Pancreas (tissue), 10 donors: ENCODE results near the gene ASTN1. TPM values are rescaled to one million over a fixed set of nuclear protein-coding genes. Genes with fewer than 3 reads are reported as not detected.

Experiments
- ATAC-seq, 4 donors: fragments of 200-7000 bp; cut with Tn5 transposase; one replicate each; pipeline versions ENCODE4 v1.8.0 to v1.9.1; 2020; ENCODE audit warnings: mild to moderate bottlenecking in 4 of 4, moderate library complexity in 4 of 4
- DNase-seq, 6 donors: peaks; one replicate each; pipeline ENCODE4 v3.0.0-alpha.2; 2020
- FAIRE-seq: peaks from 2 replicates; lab custom pipeline; 2012; peaks lifted over from hg19 to GRCh38; lab: Jason Lieb, UNC
- H3K27ac ChIP-seq, 4 donors: fragments of 200-600 bp; sonication (generic); 1 replicate in 3 of 4; 2 replicates in 1 of 4; pipeline versions ENCODE4 v1.5.0 to v1.8.0; 2020
- H3K27me3 ChIP-seq, 4 donors: fragments of 200-600 bp; one replicate each; pipeline ENCODE4 v1.8.0; 2021
- H3K36me3 ChIP-seq, 3 donors: fragments of 200-600 bp; sonication (generic) in 1 of 3; one replicate each; pipeline versions ENCODE4 v1.5.0 to v1.8.0; 2020 to 2021
- H3K4me1 ChIP-seq, 3 donors: fragments of 200-600 bp; one replicate each; pipeline ENCODE4 v1.8.0; 2021
- H3K4me3 ChIP-seq, 4 donors: fragments of 200-600 bp; sonication (generic) in 2 of 4; one replicate each; pipeline versions ENCODE4 v1.5.0 to v1.8.0; 2020 to 2021
- H3K9me3 ChIP-seq, 4 donors: fragments of 200-600 bp; one replicate each; pipeline ENCODE4 v1.8.0; 2021
- WGBS, 2 donors: extraction: QIAGEN DNeasy Blood & Tissue Kit; methylation state at CpG; one replicate each; pipeline ENCODE4 v1.1.7; 2013; 5-methylcytosine and 5-hydroxymethylcytosine counted together
- intact Hi-C, 3 donors: fragments of 100-400 bp; cut with DNase I; formaldehyde crosslinking; loops; one replicate each; pipeline versions ENCODE4 v1.11.1 to v1.14.2; 2022
- polyA plus RNA-seq, 2 donors: library from polyadenylated mRNA; stranded (reverse); fragments of 200-250 nt; gene quantifications; one replicate each; pipeline ENCODE4 v1.2.3, GENCODE V29; 2013
- total RNA-seq, 6 donors: library from RNA; stranded (reverse); fragmentation: NEBNext Ultra II Directional in 4 of 6; extraction: Animal tissue kit (Norgen Biotek cat#: 25700) in 4 of 6; gene quantifications; one replicate each; pipeline versions ENCODE4 v1.2.1 to v1.2.4, GENCODE V29; 2021 to 2023
- TF ChIP-seq, protein P1 (sequence below), 4 donors: fragments of 200-600 bp; sonication (generic) in 3 of 4; IDR thresholded peaks; one replicate each; pipeline versions ENCODE4 v1.5.0 to v1.8.0; 2021; ENCODE audit warnings: antibody characterized with exemption in 4 of 4
- donor health status: healthy with polysubstance abuse.
- donor health status: DM: no; HTN: no; CAD: no; lungs with moderate emphysema.
- donor health status: DM: no; HTN: no; CAD: no.
- donor health status: control.
- donor health status: control.
- donor health status: Bipolar disorder and iron deficiency.
- donor health status: DM: yes; HTN: yes; CAD: no.
- donor health status: DM: no; HTN: no; CAD: no.
- donor health status: DM: no; HTN: no; CAD: no.
- donor health status: DM: yes; HTN: yes; CAD: no.

The ASTN1 gene
- total and polyA plus RNA-seq, 8 donors = 0.11 to 0.77 (median 0.32) TPM

DNA sequence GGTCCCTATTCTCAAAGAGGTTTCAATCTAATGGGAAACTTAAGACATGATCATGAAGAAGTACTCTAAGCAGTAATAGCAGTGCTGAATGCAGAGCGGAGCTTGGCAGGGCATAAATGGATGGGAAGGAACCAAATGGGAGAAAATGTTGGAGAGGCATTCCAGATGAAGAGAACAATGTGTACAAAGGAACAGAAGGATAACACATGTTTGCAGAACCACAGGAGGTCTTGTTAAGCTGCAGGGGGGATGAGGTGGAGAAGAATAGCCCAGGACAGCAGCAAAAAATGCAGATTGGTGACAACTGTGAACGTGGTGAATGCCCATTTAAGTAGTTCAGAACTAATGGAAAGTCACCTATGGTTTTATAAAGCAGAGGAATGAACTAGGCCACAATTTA, 99.1 kb downstream of the ASTN1 start:
- H3K4me1 ChIP-seq = no peaks in the 10 kb centered on the region
- no peak overlapping the region for H3K4me3 ChIP-seq
- no peaks in the 10 kb centered on the region for H3K36me3 ChIP-seq
- no peaks in the 10 kb centered on the region for H3K27me3 ChIP-seq
- FAIRE-seq (no peak), ATAC-seq (no peak), DNase-seq (no peak)
- no peaks in the 10 kb centered on the region for H3K9me3 ChIP-seq
- TF ChIP-seq, protein P1, sequence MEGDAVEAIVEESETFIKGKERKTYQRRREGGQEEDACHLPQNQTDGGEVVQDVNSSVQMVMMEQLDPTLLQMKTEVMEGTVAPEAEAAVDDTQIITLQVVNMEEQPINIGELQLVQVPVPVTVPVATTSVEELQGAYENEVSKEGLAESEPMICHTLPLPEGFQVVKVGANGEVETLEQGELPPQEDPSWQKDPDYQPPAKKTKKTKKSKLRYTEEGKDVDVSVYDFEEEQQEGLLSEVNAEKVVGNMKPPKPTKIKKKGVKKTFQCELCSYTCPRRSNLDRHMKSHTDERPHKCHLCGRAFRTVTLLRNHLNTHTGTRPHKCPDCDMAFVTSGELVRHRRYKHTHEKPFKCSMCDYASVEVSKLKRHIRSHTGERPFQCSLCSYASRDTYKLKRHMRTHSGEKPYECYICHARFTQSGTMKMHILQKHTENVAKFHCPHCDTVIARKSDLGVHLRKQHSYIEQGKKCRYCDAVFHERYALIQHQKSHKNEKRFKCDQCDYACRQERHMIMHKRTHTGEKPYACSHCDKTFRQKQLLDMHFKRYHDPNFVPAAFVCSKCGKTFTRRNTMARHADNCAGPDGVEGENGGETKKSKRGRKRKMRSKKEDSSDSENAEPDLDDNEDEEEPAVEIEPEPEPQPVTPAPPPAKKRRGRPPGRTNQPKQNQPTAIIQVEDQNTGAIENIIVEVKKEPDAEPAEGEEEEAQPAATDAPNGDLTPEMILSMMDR (IDR thresholded peaks at IDR 0.05) = no peak
- 46 to 55% methylated on average over 2 of the region's 2 CpGs for WGBS, 2 donors
- intact Hi-C loops = no loop called here
- H3K27ac ChIP-seq = no peak overlapping the region

DNA sequence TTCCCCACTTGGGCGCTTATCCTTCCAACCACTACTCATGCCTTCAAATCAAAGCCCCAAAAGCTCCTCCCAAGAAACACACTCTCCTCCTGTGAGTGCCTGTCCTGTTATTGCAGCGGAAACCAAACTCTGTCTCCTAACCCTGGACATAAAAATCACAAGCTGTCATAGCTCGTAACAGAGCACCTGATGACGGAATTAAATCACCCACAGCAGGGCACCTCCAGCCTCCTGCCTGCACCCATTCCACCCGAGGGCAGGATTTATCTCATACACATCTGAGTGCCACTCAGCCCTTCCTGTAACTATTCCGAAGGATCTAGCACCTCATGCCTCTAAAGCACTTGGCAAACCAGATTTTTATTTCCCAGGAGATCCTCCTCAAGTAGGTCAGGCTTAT, 100.9 kb downstream of the ASTN1 start:
- 67 to 72% methylated on average over 6 of the region's 6 CpGs for WGBS, 2 donors
- no peak overlapping the region for H3K27ac ChIP-seq
- ATAC-seq (no peak), FAIRE-seq (no peak), DNase-seq (no peak)
- no peaks in the 10 kb centered on the region for H3K4me1 ChIP-seq
- intact Hi-C loops = no loop called here
- TF ChIP-seq, protein P1 (IDR thresholded peaks at IDR 0.05) = no peak
- H3K9me3 ChIP-seq = no peaks in the 10 kb centered on the region
- no peaks in the 10 kb centered on the region for H3K27me3 ChIP-seq
- no peak overlapping the region for H3K4me3 ChIP-seq
- no peaks in the 10 kb centered on the region for H3K36me3 ChIP-seq

- Histone ChIP-seq H3K27me3 (no peaks in the 10 kb centered on the region), H3K36me3 (no peaks in the 10 kb centered on the region), H3K9me3 (no peaks in the 10 kb centered on the region), H3K4me3 (no peak overlapping the region), H3K27ac (no peak overlapping the region), H3K4me1 (no peaks in the 10 kb centered on the region)
- TF ChIP-seq, protein P1 (IDR thresholded peaks at IDR 0.05) = no peak
- DNase-seq (no peak), FAIRE-seq (no peak), ATAC-seq (no peak)
- intact Hi-C loops = no loop called here
These were observed 110.0 kb downstream of the ASTN1 start for GRCh38 chr1:177054542-177054941.

- Histone ChIP-seq H3K4me1 (no peaks in the 10 kb centered on the region), H3K9me3 (no peaks in the 10 kb centered on the region), H3K36me3 (no peaks in the 10 kb centered on the region), H3K4me3 (no peak overlapping the region), H3K27me3 (no peaks in the 10 kb centered on the region), H3K27ac (no peak overlapping the region)
- ATAC-seq (no peak), FAIRE-seq (no peak), DNase-seq (no peak)
- TF ChIP-seq, protein P1 (IDR thresholded peaks at IDR 0.05) = no peak
- intact Hi-C loops = no loop called here
- 65 to 75% methylated on average over 3 of the region's 3 CpGs for WGBS, 2 donors
These were observed 110.9 kb downstream of the ASTN1 start for GRCh38 chr1:177053648-177054047.

DNA sequence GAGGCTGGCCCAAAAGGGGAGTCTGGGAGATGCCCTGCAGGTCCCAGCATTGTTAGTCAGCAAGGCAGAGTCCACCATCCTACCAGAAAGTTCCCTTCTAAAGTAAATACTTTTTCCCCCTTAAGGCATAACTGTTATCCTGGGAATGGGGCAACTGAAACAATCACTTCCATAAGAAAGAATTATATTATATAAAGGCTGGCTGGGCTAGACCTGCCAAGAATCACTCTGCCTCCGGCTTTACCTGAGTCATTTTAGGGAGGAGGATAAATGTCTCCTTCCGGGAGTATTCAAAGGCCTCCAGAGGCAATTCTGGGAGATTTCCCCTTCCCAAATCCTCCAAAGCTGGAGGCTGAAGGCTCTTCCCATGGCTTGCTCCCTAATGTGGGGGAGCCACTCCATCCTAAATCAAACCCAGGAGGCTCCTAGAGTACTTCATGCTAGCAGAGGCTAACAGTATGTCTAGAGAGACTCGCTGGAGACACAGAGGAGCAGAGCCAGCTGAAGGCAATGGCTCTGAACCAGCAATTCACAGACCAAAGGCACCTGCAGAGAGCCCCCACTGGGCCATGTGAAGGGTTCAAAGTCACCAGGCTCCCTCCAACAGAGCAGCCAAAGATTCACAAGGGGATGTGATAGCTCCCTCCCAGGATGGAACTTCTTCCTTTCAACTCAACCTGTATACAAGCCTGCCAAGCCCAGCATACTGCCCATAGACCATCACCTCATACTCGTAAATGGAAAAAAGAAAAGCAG, 116.0 kb downstream of the ASTN1 start:
- Histone ChIP-seq H3K36me3 (no peaks in the 10 kb centered on the region), H3K27ac (no peak overlapping the region), H3K27me3 (no peaks in the 10 kb centered on the region), H3K9me3 (no peaks in the 10 kb centered on the region), H3K4me3 (no peak overlapping the region), H3K4me1 (no peaks in the 10 kb centered on the region)
- FAIRE-seq = no peak
- ATAC-seq = no peak
- TF ChIP-seq, protein P1 (IDR thresholded peaks at IDR 0.05) = no peak
- DNase-seq = no peak
- 63 to 74% methylated on average over 4 of the region's 4 CpGs for WGBS, 2 donors
- intact Hi-C loops = no loop called here
